GM19372 (cell line): ENCODE measurements around the gene USP35.
"Not testable (repeated sequence)": the region's sequence is repeated elsewhere in the genome, so short reads cannot be mapped to it uniquely, and the experiment has no call there.

Experiments
- ATAC-seq: cut with Tn5 transposase; IDR thresholded peaks from one replicate; pipeline ENCODE4 v1.9.1; 2021; ENCODE audit warnings: mild to moderate bottlenecking, low read depth, moderate library complexity; ENCODE audit not compliant: unreplicated experiment

Gene USP35

DNA sequence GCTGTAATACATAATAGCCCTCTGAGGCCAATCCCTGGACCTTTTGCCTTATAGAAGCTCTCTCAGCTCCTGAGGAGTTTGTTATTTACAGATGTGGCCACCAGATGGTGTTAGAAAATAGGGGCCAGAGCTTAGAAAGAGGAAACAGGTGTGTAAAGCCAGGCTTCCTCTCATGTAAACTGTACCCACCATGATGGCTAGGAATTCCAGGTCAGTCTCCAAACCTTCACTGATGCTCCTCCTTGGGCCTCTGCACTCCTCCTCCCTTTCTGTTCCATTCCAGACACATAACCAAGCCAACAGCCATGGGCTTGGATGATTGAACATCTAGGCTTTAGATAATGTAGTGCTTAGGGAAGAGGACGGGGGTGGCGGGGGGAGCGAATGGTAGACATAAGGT lies 39.7 kb downstream of the USP35 start:
- ATAC-seq = no peak

DNA sequence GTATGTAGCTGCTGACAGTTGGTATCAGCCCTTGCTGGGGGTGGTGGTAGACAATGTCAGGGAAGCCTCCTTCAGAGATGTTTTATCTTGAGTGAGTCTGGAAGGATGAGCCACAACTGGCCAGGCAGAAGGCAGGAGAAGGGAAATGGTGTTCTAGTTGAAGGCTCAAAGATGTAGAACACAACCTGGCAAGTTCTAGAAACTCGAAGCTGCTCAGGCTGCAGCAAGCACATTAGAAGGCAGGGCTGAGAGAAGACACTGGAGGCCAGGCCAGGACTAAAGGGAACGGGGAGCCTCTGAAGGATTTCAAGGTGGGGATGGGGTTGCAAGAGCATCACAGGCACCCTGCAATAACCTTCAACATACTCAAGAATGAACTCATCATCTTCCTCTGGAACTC lies 40.4 kb downstream of the USP35 start:
- ATAC-seq = no peak

DNA sequence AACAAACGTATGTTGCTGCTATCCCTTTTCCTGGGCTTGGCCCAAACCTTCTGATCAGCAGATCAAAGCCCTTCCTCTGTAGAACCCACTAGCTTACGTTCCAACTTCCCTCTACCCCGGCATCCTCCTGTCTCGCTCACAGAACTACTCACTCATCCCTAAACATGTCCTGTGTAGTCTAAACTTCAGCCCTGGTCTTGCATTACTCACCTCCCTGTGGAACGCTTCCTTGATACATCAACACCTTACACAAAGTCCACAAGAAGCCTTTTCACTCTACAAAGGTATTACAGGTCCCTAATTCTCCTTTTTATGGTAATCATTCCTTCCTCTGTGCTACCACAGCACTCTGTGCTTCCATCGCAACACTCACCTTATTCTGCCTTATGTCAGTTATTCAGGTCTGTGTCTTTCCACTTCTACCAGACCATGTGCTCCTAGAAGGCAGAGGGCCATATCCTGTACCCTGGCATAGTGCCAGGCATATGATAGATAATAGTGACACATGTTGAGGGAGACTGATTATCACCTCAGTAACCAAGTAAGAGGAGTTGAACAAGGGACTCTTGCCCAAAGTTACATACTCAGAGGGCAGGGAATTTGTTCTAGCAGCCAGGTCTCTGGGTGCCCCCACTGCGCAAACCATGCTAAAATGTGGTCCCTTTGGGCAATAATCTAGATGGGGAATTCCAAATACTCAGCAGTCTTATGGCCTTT lies 41.6 kb downstream of the USP35 start:
- ATAC-seq = no peak

DNA sequence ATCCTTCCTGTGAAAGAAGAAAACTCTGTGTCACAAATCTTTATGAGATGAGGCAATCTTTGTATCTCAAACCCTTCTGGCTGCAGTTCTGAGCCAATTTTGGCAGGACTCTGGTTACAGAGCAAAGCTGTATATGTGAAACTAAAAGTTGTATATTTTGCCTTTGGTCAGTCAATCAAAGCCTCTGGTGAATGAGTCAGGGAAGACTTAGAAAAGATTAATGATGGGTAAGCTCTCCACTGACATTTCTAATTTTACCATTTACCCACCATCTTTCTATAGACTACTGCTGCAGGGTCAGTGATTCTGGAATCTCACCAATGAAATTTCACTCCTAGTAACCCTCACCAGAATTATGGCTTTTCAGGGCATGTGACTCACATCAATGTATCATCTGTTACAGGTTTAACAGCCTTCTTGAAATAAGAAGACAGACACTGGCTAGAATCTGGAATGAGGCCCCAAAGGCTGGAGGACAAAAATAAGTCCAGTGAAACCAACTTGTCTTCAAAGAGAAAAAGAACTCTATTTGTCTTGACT lies 43.3 kb downstream of the USP35 start:
- no peak for ATAC-seq

DNA sequence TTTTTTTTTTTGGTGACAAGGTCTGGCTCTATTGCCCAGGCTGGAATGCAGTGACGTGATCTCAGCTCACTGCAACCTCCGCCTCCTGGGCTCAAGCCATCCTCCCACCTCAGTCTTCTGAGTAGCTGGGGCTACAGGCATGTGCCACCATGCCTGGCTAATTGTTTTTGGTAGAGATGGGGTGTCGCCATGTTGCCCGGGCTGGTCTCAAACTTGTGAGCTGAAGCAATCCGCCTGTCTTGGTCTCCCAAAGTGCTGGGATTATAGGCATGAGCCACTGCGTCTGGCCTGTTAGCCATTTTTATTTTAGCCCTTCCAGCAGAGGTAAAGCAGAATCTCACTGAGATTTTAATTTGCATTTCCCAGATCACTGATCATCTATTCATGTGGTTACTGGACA lies 44.3 kb downstream of the USP35 start:
- not testable (repeated sequence) for ATAC-seq

DNA sequence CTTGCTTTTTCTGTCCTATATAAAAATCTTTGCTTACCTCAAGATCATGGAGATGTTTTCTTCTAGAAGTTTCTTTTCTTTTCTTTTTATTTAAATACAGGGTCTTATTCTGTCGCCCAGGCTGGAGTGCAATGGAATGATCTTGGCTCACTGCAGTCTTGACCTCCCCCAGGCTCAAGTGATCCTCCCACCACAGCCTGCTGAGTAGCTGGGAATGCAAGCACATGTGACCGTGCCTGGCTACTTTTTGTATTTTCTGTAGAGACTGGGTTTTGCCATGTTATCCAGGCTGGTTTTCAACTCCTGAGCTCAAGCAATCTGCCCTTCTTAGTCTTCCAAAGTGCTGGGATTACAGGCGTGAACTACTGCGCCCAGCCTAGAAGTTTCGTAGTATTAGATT lies 45.3 kb downstream of the USP35 start:
- ATAC-seq = no peak

DNA sequence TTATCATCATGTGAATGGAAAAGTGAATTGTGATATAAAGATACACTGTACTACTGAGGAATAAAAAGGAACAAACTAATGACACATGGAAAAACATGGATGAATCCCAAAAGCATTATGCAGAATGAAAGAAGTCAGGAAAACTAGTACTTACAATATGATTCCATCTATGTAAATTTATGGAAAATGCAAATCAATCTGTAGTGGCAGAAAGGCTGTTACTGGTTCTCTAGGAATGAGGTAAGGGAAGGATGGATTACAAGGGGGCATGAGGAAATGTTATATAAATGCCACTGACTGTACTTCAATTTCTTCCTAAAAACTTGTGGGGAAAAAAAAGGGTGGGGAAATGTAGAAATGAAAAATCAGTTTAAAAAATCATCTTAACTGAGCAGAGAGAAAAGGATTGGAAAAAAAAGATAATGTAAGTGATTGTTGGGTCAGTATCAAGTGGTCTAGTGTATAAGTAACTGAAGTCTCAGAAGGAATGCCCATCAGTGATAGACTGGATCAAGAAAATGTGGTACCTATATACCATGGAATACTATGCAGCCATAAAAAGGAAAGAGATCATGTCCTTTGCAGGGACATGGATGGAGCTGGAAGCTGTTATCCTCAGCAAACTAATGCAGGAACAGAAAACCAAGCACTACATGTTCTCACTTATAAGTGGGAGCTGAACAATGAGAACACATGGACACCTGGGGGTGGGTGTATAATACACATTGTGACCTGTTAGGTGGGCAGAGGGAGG lies 48.8 kb downstream of the USP35 start:
- no peak for ATAC-seq

DNA sequence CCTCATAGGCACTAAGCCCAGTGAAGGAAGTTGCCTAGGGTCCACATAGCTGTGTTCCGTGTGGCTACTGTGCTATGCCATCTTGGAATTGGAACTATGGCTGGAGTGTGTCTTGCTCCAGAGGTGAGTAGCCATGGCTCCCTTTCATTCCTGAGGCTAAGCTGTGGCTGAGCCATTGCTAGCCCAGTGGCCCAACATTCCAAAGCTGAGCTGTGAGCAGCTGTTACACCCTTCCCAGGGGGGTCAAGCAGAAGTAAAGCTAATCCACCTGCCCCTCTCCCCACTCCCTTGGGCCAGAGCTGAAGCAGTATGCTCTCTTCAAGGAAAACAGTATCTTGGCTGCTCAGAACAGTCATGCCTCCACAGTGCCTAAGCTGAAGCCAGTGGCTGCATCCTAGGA lies 51.1 kb downstream of the USP35 start:
- no peak for ATAC-seq

DNA sequence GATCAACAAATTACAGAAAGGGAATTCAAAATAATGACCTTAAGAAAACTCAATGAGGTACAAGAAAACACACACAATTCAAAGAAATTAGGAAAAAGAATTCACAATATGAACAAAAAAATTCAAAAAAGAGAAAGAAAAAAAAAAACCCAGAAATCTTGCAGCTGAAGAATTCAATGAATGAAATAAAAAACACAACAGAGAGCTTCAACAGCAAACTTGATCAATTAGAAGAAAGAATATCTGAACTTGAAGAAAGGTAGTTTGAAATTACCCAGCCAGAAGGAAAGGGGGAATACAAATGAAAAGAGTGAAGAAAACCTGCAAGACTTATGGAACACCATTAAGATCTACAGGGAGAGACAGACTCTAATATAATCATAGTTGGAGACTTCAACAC lies 52.8 kb downstream of the USP35 start:
- ATAC-seq = no peak

DNA sequence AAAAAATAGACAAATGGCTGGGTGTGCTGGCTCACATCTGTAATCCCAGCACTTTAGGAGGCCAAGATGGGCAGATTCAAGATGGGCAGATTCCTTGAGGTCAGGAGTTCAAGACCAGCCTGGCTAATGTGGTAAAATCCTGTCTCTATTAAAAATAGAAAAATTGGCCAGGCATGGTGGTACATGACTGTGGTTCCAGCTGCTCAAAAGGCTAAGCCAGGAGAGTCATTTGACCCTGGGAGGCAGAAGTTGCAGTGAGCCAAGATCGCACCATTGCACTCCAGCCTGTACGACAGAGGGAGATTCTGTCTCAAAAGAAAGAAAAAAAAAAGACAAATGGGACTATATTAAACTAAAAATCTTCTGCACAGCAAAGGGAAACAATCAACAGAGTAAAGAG lies 55.4 kb downstream of the USP35 start:
- ATAC-seq = no peak

DNA sequence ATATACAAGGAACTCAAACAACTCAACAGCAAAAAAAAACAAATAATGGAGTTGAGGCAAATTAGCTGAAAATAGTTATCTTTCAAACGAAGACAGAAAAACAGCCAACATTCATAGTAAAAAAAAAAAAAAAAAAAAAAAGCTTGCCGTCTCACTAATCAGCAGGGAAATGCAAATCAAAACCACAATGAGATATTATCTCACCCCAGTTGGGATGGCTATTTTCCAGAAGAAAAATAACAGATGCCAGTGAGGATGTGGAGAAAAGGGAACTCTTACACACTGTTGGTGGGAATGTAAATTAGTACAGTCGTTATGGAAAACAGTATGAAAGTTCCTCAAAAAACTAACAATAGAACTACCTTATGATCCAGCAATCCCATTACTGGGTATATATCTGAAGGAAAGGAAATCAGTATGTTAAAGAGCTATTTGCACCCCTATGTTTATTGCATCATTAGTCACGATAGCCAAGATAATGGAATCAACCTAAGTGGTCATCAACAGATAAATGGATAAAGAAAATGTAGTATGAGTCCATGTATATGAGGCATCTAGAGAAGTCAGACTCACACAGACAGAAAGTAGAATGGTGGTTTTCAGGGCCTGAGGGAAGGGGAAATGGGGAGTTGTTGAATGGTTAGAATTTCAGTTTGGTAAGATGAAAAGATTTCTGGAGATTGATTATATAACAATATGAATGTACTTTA lies 56.0 kb downstream of the USP35 start:
- ATAC-seq = no peak

DNA sequence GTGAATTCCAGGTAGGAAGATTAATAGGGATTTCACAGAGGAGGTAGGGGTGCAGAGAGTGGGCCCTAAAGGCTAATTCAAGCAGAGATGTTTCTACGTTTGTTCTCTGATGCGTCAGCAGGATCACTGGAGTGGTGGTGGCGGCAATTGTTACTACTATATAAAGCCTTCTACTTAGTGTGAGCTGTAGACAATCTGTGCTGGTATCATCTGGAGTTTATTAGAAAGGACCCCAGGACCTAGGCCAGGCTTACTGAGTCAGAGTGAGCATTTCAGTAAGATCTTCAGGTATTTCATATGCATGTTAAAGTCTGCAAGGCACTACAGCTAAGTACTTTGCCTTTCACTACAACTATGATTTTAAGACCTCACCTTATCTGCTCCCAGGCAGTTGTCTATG lies 59.5 kb downstream of the USP35 start:
- ATAC-seq = no peak

DNA sequence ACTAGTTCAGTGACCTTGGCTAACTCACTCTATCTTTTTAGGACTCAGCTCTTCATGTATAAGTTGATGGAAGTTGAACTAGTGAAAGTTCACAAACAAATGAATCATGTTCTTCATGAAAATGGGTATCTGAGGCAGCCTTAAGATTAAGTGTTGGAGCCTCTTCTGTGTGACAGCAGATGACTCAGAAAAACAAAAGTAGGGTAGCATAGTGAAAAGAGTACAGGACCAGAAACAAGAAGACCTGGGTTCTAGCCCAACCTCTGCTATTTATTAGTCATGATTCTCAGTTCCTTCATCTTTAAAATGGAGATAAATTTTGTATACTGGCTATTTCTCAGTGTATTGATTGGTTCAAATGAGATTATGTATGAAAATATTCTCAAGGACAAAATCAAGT lies 60.2 kb downstream of the USP35 start:
- ATAC-seq = no peak

DNA sequence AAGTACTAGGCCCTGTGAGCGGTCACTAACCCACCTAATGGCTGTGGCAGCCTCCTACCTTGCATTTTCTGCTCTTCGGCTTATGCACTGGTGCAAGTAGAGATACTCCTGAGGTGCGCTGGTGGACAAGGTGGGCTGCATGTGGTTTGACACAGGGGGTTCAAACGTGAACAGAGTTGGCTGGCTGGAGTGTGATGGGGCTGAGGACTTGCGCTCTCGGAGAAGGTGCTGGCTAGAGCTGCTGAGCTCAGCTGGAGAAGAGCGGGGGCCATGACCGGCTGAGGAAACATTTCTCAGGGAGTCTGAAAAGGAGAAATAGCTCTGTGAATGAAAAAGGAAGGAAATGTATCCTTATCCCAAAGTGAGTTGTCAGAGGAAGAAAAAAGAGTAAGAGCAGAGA lies 61.4 kb downstream of the USP35 start:
- ATAC-seq = no peak

DNA sequence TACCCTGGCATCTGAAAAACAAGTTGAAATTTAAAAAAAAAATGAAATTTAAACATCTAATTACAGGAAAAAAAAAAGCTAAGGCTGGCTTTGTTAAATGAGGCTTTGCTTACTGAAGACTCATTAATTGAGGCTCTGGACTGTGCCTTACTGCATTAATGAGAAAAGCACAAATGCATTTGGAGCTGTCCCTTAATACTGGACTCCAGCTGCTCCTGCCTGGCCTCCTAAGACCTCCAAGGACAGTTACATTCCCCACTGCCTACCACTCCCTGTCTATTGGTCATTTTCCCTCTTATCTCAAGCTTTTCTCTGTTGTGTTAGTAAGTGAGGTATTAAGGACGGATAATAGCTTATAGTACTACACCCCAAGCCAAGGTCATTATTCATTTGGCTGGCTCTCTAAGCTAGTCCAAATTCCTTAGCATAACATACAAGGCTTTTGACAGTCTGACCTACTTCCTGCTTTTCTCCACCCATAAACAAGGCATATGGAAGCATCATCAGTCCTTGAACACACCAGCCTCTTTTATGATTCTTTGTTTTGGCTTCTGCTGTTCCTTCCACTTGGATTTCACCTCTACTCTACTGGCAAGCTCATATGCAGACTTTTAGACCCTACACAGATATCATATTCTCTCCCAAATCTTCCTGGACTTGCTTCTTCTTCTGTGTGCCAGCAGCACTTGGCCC lies 62.5 kb downstream of the USP35 start:
- no peak for ATAC-seq

DNA sequence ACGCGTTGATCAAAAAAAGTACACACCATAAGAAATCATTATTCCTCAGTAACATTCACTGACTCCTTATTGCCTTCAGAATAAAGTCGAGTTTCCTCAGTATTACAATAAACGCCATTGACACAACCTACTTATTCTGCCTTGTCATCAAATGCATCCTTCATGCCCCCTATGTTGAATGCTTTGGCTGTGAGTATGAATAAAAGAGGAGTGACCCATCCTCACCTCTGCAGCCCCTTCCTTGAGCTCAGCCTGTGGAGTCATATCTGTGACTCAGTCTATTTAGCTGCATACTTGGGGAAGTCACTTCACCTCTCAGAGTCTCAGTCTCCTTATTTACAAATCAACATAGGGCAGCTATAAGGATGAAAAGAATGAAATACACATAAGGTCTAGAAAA lies 65.1 kb downstream of the USP35 start:
- ATAC-seq = no peak

DNA sequence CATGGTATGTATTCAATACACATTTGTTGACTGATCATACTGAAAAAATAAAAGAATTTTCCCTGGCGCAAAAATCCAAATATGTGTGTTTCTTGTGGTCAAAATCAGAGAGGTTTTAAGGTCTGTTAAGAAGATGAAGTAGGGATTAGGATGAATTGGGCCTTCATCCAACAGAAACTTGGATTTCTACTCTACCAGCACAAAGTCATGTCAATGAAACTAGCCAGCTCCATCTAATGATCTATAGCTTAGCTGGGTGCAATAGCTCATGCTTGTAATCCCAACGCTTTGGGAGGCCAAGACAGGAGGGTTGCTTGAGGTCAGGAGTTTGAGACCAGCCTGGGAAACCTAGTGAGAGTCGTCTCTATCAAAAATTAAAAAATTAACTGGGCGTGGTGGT lies 65.5 kb downstream of the USP35 start:
- ATAC-seq = no peak

DNA sequence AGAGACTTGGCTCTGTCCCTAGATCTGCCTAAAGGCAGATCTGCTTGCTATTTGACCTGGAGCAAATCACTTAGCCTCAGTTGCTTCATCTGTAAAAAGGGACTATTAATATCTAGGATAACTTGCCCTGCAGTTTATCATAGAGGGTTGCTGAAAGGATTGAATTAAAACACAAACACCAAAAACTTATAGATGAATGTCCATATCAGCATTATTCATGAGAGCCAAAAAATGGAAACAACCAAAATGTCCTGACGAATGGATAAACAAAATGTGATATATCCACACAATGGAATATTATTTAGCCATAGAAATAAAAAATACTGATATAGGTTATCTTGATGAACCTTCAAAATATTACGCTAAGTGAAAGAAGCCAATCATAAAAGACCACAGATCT lies 67.2 kb downstream of the USP35 start:
- no peak for ATAC-seq

DNA sequence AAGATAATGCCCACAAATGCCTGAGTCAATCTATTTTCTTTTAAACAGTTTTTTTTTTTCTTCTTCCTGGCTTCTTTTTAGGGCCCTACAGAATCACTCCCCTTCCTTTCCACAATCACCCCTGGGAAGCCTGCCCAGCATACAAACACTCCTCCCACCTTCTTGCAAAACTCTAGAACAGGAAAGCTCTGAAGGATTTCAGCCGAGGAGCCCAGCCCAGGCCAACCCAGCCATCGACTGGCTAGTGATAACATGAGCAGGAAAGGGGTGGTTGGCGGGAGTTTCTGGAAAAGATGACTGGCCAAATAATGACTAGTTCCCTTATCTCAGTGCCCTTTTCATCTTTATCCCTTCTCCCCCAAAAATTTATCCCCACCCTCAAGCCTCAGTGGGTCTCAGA lies 68.2 kb downstream of the USP35 start:
- ATAC-seq = no peak

DNA sequence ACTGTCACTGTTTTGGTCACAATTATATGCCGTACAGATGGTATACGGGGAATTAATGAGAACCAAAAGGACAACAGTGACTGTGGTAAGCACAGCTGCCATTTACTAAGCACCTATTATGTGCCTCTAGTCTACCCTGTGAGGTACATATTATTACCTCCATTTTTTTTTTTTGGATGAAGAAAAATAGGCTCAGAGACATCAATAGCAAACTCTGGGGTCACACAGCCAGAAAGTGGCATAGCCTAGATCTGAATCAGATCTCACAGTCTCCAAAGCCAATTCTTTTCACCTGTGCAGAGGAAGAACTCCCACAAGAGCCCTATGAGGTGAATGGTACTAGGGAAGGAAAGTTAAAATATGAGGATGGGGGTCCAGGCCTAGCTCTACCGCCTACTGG lies 68.9 kb downstream of the USP35 start:
- no peak for ATAC-seq
